Naive thymus-derived CD4-positive, alpha-beta T cell (primary cell): ENCODE measurements around the gene FAM222A. TPM values are rescaled to one million over a fixed set of nuclear protein-coding genes. Genes with fewer than 3 reads are reported as not detected.

ENCODE experiments used
- ATAC-seq: fragments of 150-1000 bp; cut with Tn5 transposase; 2 replicates; pipeline ENCODE4 v1.10.0; 2021; ENCODE audit warnings: mild to moderate bottlenecking, moderate library complexity
- CTCF ChIA-PET: fragments of 350-600 bp; sonication (Branson Sonifier 250); formaldehyde crosslinking; loops from one replicate; lab custom pipeline; 2021; ENCODE audit warnings: antibody characterized with exemption; lab: Charles Lee
- POLR2A ChIA-PET: fragments of 350-600 bp; sonication (Branson Sonifier 250); formaldehyde crosslinking; loops from one replicate; lab custom pipeline; 2021; ENCODE audit warnings: antibody characterized with exemption, inconsistent platforms; lab: Charles Lee
- DNase-seq, 9 donors: peaks; one replicate each; pipeline versions ENCODE4 v3.0.0 to v3.0.0-alpha.2; 2020 to 2022; ENCODE audit warnings: mixed read lengths in 1 of 9
- H3K27ac ChIP-seq: one replicate; pipeline ENCODE4 v1.7.0; 2013; ENCODE audit warnings: mild to moderate bottlenecking, low read depth, low read length, moderate library complexity
- H3K27me3 ChIP-seq, 2 donors: one replicate each; pipeline ENCODE4 v1.7.0; 2013; ENCODE audit warnings: low read length in 2 of 2, mild to moderate bottlenecking in 2 of 2, moderate library complexity in 2 of 2; ENCODE audit not compliant: control insufficient read depth in 2 of 2, insufficient read depth in 2 of 2
- H3K36me3 ChIP-seq, 3 experiments: 1 replicate in 2 of 3; 2 replicates in 1 of 3; pipeline ENCODE4 v1.7.0; 2013; ENCODE audit warnings: low read length in 3 of 3, mild to moderate bottlenecking in 3 of 3, moderate library complexity in 1 of 3; ENCODE audit not compliant: insufficient read depth in 3 of 3, control insufficient read depth in 2 of 3
- H3K4me1 ChIP-seq, 2 donors: one replicate each; pipeline ENCODE4 v1.7.0; 2013; ENCODE audit warnings: low read length in 2 of 2, mild to moderate bottlenecking in 2 of 2, moderate library complexity in 1 of 2; ENCODE audit not compliant: control insufficient read depth in 2 of 2, insufficient read depth in 2 of 2
- H3K4me3 ChIP-seq: 2 replicates; pipeline ENCODE4 v1.7.0; 2013; ENCODE audit warnings: mild to moderate bottlenecking, low read length
- H3K9me3 ChIP-seq, 3 experiments: 1 replicate in 2 of 3; 2 replicates in 1 of 3; pipeline ENCODE4 v1.7.0; 2013; ENCODE audit warnings: low read length in 3 of 3; ENCODE audit not compliant: control insufficient read depth in 2 of 3
- H3K27ac Mint-ChIP-seq, 9 donors: one replicate each; pipeline ENCODE4 v1.8.0; 2020 to 2022; ENCODE audit warnings: mixed read lengths in 9 of 9, mild to moderate bottlenecking in 8 of 9, moderate library complexity in 5 of 9, inconsistent platforms in 2 of 9
- H3K27me3 Mint-ChIP-seq, 5 donors: one replicate each; pipeline ENCODE4 v1.8.0; 2021 to 2022; ENCODE audit warnings: mixed read lengths in 5 of 5, mild to moderate bottlenecking in 1 of 5
- H3K36me3 Mint-ChIP-seq, 5 donors: one replicate each; pipeline ENCODE4 v1.8.0; 2020 to 2022; ENCODE audit warnings: mixed read lengths in 5 of 5, mild to moderate bottlenecking in 3 of 5, inconsistent platforms in 1 of 5
- H3K4me1 Mint-ChIP-seq, 7 donors: one replicate each; pipeline ENCODE4 v1.8.0; 2020 to 2022; ENCODE audit warnings: mixed read lengths in 7 of 7, mild to moderate bottlenecking in 3 of 7, inconsistent platforms in 1 of 7
- H3K4me3 Mint-ChIP-seq, 10 donors: one replicate each; pipeline ENCODE4 v1.8.0; 2020 to 2022; ENCODE audit warnings: mild to moderate bottlenecking in 10 of 10, mixed read lengths in 10 of 10, moderate library complexity in 6 of 10, inconsistent platforms in 2 of 10
- H3K9me3 Mint-ChIP-seq, 11 donors: one replicate each; pipeline ENCODE4 v1.8.0; 2020 to 2022; ENCODE audit warnings: mixed read lengths in 11 of 11, mild to moderate bottlenecking in 4 of 11, inconsistent platforms in 1 of 11, moderate library complexity in 1 of 11
- intact Hi-C, 2 donors: fragments of 100-400 bp; cut with micrococcal nuclease; formaldehyde crosslinking; loops; one replicate each; pipeline ENCODE4 v1.15.1; 2023
- polyA plus RNA-seq, 2 donors: library from polyadenylated mRNA; unstranded; fragments of 300-500 nt; fragmentation: Illumina TruSeq; gene quantifications; one replicate each; pipeline ENCODE4 v1.2.3, GENCODE V29; 2021
- total RNA-seq, 6 experiments: library from RNA in 5 of 6; stranded (reverse) in 5 of 6; gene quantifications; 1 replicate in 5 of 6; 2 replicates in 1 of 6; pipeline ENCODE4 v1.2.3 and lab custom pipeline; 2021 to 2026

The FAM222A gene
- total and polyA plus RNA-seq, 7 experiments from 2014 or later = 0.08 to 1.6 (median 0.38) TPM

DNA sequence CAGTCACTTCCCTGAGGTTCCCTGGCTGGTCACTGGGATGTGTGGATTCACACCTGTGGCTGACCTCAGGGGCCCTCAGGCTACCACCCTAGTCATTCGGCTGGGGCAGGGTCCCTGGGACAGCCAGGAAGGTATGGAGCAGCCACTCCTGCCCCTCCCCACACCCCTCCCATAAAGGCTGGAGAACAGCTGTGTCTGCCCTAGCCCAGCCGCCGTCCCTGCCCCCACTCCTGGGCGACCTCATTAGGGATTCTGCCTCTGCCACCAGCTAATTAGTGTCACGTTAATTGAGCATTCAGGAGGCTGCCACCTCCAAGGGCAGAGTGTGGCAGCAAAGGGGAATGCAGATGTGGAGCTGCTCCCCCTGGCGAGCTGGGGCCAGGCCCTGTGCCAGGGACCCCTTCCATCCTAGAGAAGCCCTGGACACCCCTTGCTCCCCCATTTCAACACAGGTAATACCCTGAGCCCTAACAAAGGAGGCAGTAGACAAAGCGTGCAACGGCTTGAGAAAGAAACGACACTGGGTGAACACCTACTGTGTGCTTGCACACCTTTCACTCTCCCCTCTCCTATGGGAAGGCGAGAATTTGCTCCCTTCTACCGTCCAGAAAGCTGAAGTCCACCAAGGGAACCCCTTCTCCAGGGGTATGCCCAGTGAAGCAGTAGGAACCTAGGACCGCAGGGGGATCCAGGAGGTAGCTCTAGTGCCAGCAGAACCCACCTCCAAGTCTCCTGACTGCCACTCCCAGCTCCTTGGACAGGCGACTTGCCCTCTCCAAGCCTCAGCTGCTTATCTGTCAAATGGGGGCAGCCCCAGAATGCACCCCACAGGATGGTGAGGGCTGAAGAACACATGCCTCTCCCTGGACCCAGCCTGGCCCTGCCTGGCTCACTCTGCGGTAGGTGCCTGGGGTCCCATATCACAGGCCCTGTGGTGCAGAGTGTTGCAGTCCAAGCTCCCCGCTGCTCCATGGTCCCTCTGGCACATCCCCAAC lies 45.1 kb downstream of the FAM222A start:
- Histone ChIP-seq H3K4me1 (no peaks in the 10 kb centered on the region), H3K4me3 (no peak overlapping the region), H3K27me3 (no peaks in the 10 kb centered on the region), H3K9me3 (peaks cover 0 to 11% (median 0%) of the 10 kb centered on the region in 3 experiments), H3K36me3 (no peaks in the 10 kb centered on the region), H3K27ac (no peak overlapping the region)
- peaks cover 0 to 25% (median 8%) of the 10 kb centered on the region in 5 donors for H3K27me3 Mint-ChIP-seq
- H3K27ac Mint-ChIP-seq = no peak overlapping the region
- ChIA-PET CTCF (no interaction called here), POLR2A (interaction anchor here (0.6 kb wide), 1 partner anchor 14 kb away, joined by 3 read pairs; no protein-coding TSS in a partner anchor)
- no peak overlapping the region for H3K4me3 Mint-ChIP-seq
- ATAC-seq (no peak), DNase-seq (no peak)
- peaks cover 0 to 18% (median 12%) of the 10 kb centered on the region in 5 donors for H3K36me3 Mint-ChIP-seq
- intact Hi-C loops = no loop called here
- H3K4me1 Mint-ChIP-seq = peaks cover 0 to 4% (median 0%) of the 10 kb centered on the region in 7 donors
- peaks cover 6 to 22% (median 16%) of the 10 kb centered on the region in 11 donors for H3K9me3 Mint-ChIP-seq

GRCh38 chr12:109759595-109759994 lies 46.0 kb downstream of the FAM222A start:
- peaks cover 0 to 4% (median 0%) of the 10 kb centered on the region in 7 donors for H3K4me1 Mint-ChIP-seq
- CTCF ChIA-PET = no interaction called here
- H3K27me3 ChIP-seq = no peaks in the 10 kb centered on the region
- peaks cover 0 to 11% (median 0%) of the 10 kb centered on the region in 3 experiments for H3K9me3 ChIP-seq
- POLR2A ChIA-PET = interaction anchor here (0.6 kb wide), 1 partner anchor 14 kb away, joined by 3 read pairs; no protein-coding TSS in a partner anchor
- H3K9me3 Mint-ChIP-seq = peaks cover 5 to 22% (median 16%) of the 10 kb centered on the region in 11 donors
- DNase-seq (no peak), ATAC-seq (no peak)
- H3K27me3 Mint-ChIP-seq = peaks cover 0 to 21% (median 8%) of the 10 kb centered on the region in 5 donors
- intact Hi-C loops = no loop called here
- no peak overlapping the region for H3K4me3 ChIP-seq
- no peaks in the 10 kb centered on the region for H3K4me1 ChIP-seq
- H3K36me3 Mint-ChIP-seq = peaks cover 0 to 18% (median 12%) of the 10 kb centered on the region in 5 donors
- no peak overlapping the region for H3K27ac Mint-ChIP-seq
- no peak overlapping the region for H3K27ac ChIP-seq
- H3K36me3 ChIP-seq = no peaks in the 10 kb centered on the region
- H3K4me3 Mint-ChIP-seq = no peak overlapping the region

- Histone ChIP-seq H3K27ac (no peak overlapping the region), H3K4me3 (no peak overlapping the region), H3K27me3 (no peaks in the 10 kb centered on the region), H3K36me3 (no peaks in the 10 kb centered on the region), H3K4me1 (no peaks in the 10 kb centered on the region), H3K9me3 (peaks cover 0 to 11% (median 0%) of the 10 kb centered on the region in 3 experiments)
- H3K27ac Mint-ChIP-seq = no peak overlapping the region
- ATAC-seq = peak; percentile 28
- DNase-seq = no peak
- H3K9me3 Mint-ChIP-seq = peaks cover 5 to 22% (median 16%) of the 10 kb centered on the region in 11 donors
- H3K27me3 Mint-ChIP-seq = peaks cover 0 to 21% (median 8%) of the 10 kb centered on the region in 5 donors
- intact Hi-C loops = no loop called here
- peaks cover 0 to 18% (median 12%) of the 10 kb centered on the region in 5 donors for H3K36me3 Mint-ChIP-seq
- CTCF ChIA-PET = no interaction called here
- POLR2A ChIA-PET = no interaction called here
- no peak overlapping the region for H3K4me3 Mint-ChIP-seq
- peaks cover 0 to 4% (median 0%) of the 10 kb centered on the region in 7 donors for H3K4me1 Mint-ChIP-seq
These were observed 46.7 kb downstream of the FAM222A start for GRCh38 chr12:109760031-109760929.

- intact Hi-C loops = no loop called here
- peaks cover 0 to 16% (median under 1%) of the 10 kb centered on the region in 5 donors for H3K27me3 Mint-ChIP-seq
- H3K4me3 ChIP-seq = no peak overlapping the region
- ChIA-PET POLR2A (no interaction called here), CTCF (no interaction called here)
- peaks cover 0 to 4% (median 0%) of the 10 kb centered on the region in 7 donors for H3K4me1 Mint-ChIP-seq
- no peaks in the 10 kb centered on the region for H3K4me1 ChIP-seq
- peaks cover 0 to 11% (median 0%) of the 10 kb centered on the region in 3 experiments for H3K9me3 ChIP-seq
- H3K9me3 Mint-ChIP-seq = peaks cover 5 to 13% (median 10%) of the 10 kb centered on the region in 11 donors
- no peak overlapping the region for H3K27ac Mint-ChIP-seq
- H3K36me3 Mint-ChIP-seq = peaks cover 0 to 13% (median 7%) of the 10 kb centered on the region in 5 donors
- H3K27ac ChIP-seq = no peak overlapping the region
- H3K27me3 ChIP-seq = no peaks in the 10 kb centered on the region
- H3K4me3 Mint-ChIP-seq = no peak overlapping the region
- H3K36me3 ChIP-seq = no peaks in the 10 kb centered on the region
- no peak for ATAC-seq
- DNase-seq = no peak
These were observed 47.6 kb downstream of the FAM222A start for GRCh38 chr12:109760930-109761921.

- Histone ChIP-seq H3K4me3 (no peak overlapping the region), H3K36me3 (no peaks in the 10 kb centered on the region), H3K27ac (no peak overlapping the region), H3K9me3 (peaks cover 0 to 4% (median 0%) of the 10 kb centered on the region in 3 experiments), H3K4me1 (no peaks in the 10 kb centered on the region), H3K27me3 (no peaks in the 10 kb centered on the region)
- peaks cover 0 to 4% (median 0%) of the 10 kb centered on the region in 7 donors for H3K4me1 Mint-ChIP-seq
- CTCF ChIA-PET = interaction anchor here (1.0 kb wide), 1 partner anchor 16 kb away, joined by 4 read pairs; no protein-coding TSS in a partner anchor
- H3K27me3 Mint-ChIP-seq = peaks cover 0 to 6% (median 0%) of the 10 kb centered on the region in 5 donors
- no peak for DNase-seq
- ATAC-seq = no peak
- no peak overlapping the region for H3K27ac Mint-ChIP-seq
- peaks cover under 1 to 4% (median 2%) of the 10 kb centered on the region in 11 donors for H3K9me3 Mint-ChIP-seq
- H3K4me3 Mint-ChIP-seq = no peak overlapping the region
- intact Hi-C loops = no loop called here
- POLR2A ChIA-PET = no interaction called here
- H3K36me3 Mint-ChIP-seq = peaks cover 0 to 3% (median 0%) of the 10 kb centered on the region in 5 donors
These were observed 48.5 kb downstream of the FAM222A start for GRCh38 chr12:109762071-109762672.
